SK-N-SH treated with all-trans-retinoic acid at 6 μM for 48 hours (cell line): ENCODE results near the gene GRIN1.

Experiments used
- ATAC-seq: fragments of 200-7000 bp; cut with Tn5 transposase; 3 replicates; pipeline ENCODE4 v1.9.1; 2020; ENCODE audit warnings: mild to moderate bottlenecking, moderate library complexity
- ARNTL ChIP-seq: fragments of 450-650 bp; formaldehyde crosslinking; IDR thresholded peaks from 2 replicates; pipeline ENCODE4 v1.5.0; 2020; ENCODE audit warnings: low read depth, mild to moderate bottlenecking, moderate library complexity, borderline replicate concordance
- ESRRG ChIP-seq: fragments of 250-450 bp; sonication (Bioruptor Pico); IDR thresholded peaks from 2 replicates; pipeline ENCODE4 v1.6.1; 2021; ENCODE audit warnings: mild to moderate bottlenecking
- GLIS3 ChIP-seq: fragments of 250-450 bp; sonication (Bioruptor Pico); IDR thresholded peaks from 2 replicates; pipeline ENCODE4 v1.5.0; 2020; ENCODE audit warnings: mild to moderate bottlenecking, moderate library complexity
- ISL1 ChIP-seq: fragments of 250-450 bp; sonication (Bioruptor Pico); IDR thresholded peaks from 2 replicates; pipeline ENCODE4 v2.1.2; 2022; ENCODE audit warnings: mild to moderate bottlenecking, moderate library complexity
- OSR1 ChIP-seq: fragments of 250-450 bp; sonication (Bioruptor Pico); IDR thresholded peaks from 2 replicates; pipeline ENCODE4 v1.8.0; 2022; ENCODE audit warnings: moderate library complexity, mild to moderate bottlenecking, inconsistent platforms
- PPARA ChIP-seq: fragments of 250-450 bp; sonication (Bioruptor Pico); IDR thresholded peaks from 2 replicates; pipeline ENCODE4 v1.5.0; 2020; ENCODE audit warnings: mild to moderate bottlenecking, borderline replicate concordance
- RARB ChIP-seq: fragments of 250-450 bp; sonication (Bioruptor Pico); IDR thresholded peaks from 2 replicates; pipeline ENCODE4 v1.8.0; 2021; ENCODE audit warnings: mild to moderate bottlenecking, moderate library complexity
- SNAI2 ChIP-seq: fragments of 250-450 bp; sonication (Bioruptor Pico); IDR thresholded peaks from 2 replicates; pipeline ENCODE4 v1.5.0; 2020; ENCODE audit warnings: mild to moderate bottlenecking, moderate library complexity
- TOX ChIP-seq: fragments of 250-450 bp; sonication (Bioruptor Pico); IDR thresholded peaks from 2 replicates; pipeline ENCODE4 v1.8.0; 2021; ENCODE audit warnings: mild to moderate bottlenecking, moderate library complexity, borderline replicate concordance
- ZFP30 ChIP-seq: fragments of 450-650 bp; formaldehyde crosslinking; IDR thresholded peaks from 2 replicates; pipeline ENCODE4 v1.5.0; 2022; ENCODE audit warnings: mild to moderate bottlenecking, moderate library complexity
- ZNF565 ChIP-seq: fragments of 450-650 bp; formaldehyde crosslinking; conservative IDR thresholded peaks from 2 replicates; pipeline ENCODE4 v1.5.0; 2020; ENCODE audit warnings: low read depth, mild to moderate bottlenecking, moderate library complexity
- ZNF70 ChIP-seq: fragments of 450-650 bp; formaldehyde crosslinking; IDR thresholded peaks from 2 replicates; pipeline ENCODE4 v1.5.0; 2020; ENCODE audit warnings: mild to moderate bottlenecking, moderate library complexity
- ZNF8 ChIP-seq: fragments of 450-650 bp; formaldehyde crosslinking; IDR thresholded peaks from 2 replicates; pipeline ENCODE4 v1.5.0; 2020; ENCODE audit warnings: mild to moderate bottlenecking, moderate library complexity
- TF ChIP-seq, protein P1 (sequence below): fragments of 250-450 bp; sonication (Bioruptor Pico); IDR thresholded peaks from 2 replicates; pipeline ENCODE4 v1.5.0; 2020; ENCODE audit warnings: mild to moderate bottlenecking, moderate library complexity
- TF ChIP-seq, protein P2 (sequence below): fragments of 250-450 bp; sonication (Bioruptor Pico); IDR thresholded peaks from 2 replicates; pipeline ENCODE4 v1.5.1; 2021; ENCODE audit warnings: mild to moderate bottlenecking, moderate library complexity
- TF ChIP-seq, protein P3 (sequence below): fragments of 250-450 bp; sonication (Bioruptor Pico); IDR thresholded peaks from 2 replicates; pipeline ENCODE4 v1.8.0; 2021; ENCODE audit warnings: low read depth, mild to moderate bottlenecking, moderate library complexity, borderline replicate concordance
- TF ChIP-seq, protein P4 (sequence below): fragments of 250-450 bp; sonication (Bioruptor Pico); IDR thresholded peaks from 2 replicates; pipeline ENCODE4 v1.8.0; 2020; ENCODE audit warnings: mild to moderate bottlenecking, moderate library complexity, borderline replicate concordance

Gene GRIN1

DNA sequence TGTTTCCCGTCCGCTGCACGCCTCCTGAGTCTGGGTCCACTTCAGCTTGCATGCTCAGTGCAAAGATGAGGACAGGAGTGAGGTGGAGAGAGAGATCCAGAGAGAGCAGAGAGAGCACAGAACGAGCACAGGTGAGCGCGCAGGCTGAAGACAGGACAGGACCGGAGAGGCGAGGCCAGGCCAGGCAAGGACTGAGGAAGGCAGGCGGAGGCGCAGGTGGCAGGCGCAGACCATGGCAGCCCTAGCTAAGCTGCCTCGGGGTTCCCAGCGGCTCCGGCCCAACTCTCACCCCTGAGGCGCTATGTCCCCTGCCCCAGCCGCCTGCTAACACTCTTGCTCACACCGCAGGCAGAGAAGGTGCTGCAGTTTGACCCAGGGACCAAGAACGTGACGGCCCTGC is 9.7 kb downstream of the GRIN1 start:
- ATAC-seq, result no peak
- TF ChIP-seq OSR1 (CRISPR knock-in tag), result no peak
- no peak for TF ChIP-seq GLIS3 (CRISPR knock-in tag)
- TF ChIP-seq, protein P1, sequence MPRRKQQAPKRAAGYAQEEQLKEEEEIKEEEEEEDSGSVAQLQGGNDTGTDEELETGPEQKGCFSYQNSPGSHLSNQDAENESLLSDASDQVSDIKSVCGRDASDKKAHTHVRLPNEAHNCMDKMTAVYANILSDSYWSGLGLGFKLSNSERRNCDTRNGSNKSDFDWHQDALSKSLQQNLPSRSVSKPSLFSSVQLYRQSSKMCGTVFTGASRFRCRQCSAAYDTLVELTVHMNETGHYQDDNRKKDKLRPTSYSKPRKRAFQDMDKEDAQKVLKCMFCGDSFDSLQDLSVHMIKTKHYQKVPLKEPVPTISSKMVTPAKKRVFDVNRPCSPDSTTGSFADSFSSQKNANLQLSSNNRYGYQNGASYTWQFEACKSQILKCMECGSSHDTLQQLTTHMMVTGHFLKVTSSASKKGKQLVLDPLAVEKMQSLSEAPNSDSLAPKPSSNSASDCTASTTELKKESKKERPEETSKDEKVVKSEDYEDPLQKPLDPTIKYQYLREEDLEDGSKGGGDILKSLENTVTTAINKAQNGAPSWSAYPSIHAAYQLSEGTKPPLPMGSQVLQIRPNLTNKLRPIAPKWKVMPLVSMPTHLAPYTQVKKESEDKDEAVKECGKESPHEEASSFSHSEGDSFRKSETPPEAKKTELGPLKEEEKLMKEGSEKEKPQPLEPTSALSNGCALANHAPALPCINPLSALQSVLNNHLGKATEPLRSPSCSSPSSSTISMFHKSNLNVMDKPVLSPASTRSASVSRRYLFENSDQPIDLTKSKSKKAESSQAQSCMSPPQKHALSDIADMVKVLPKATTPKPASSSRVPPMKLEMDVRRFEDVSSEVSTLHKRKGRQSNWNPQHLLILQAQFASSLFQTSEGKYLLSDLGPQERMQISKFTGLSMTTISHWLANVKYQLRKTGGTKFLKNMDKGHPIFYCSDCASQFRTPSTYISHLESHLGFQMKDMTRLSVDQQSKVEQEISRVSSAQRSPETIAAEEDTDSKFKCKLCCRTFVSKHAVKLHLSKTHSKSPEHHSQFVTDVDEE (CRISPR knock-in tag), result no peak
- TF ChIP-seq, protein P2, sequence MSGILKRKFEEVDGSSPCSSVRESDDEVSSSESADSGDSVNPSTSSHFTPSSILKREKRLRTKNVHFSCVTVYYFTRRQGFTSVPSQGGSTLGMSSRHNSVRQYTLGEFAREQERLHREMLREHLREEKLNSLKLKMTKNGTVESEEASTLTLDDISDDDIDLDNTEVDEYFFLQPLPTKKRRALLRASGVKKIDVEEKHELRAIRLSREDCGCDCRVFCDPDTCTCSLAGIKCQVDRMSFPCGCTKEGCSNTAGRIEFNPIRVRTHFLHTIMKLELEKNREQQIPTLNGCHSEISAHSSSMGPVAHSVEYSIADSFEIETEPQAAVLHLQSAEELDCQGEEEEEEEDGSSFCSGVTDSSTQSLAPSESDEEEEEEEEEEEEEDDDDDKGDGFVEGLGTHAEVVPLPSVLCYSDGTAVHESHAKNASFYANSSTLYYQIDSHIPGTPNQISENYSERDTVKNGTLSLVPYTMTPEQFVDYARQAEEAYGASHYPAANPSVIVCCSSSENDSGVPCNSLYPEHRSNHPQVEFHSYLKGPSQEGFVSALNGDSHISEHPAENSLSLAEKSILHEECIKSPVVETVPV, result no peak
- TF ChIP-seq ZNF565 (CRISPR knock-in tag), result no peak
- TF ChIP-seq ZNF70, result no peak
- no peak for TF ChIP-seq SNAI2 (CRISPR knock-in tag)
- no peak for TF ChIP-seq RARB (CRISPR knock-in tag)
- TF ChIP-seq ARNTL (CRISPR knock-in tag), result no peak
- no peak for TF ChIP-seq TOX (CRISPR knock-in tag)

DNA sequence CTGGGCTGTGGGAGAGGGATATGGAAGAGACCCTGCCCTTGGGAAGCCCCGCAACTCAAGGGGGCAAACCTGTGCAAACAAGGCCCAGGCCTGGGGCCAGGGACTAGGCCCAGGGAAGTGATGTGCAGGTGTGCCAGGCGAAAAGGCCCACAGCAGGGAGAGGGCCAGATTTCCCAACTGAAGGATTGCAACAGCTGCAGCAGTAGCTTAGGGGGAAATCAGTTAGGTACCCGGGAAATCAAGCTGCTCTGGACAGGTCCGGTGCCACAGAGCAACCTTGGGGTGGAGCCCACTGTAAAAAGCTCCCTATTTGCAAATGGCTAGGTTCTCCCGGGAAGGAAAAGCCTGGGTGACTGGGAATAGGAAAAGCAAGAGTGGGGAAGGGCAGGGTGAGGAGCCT is 10.4 kb downstream of the GRIN1 start:
- no peak for ATAC-seq
- TF ChIP-seq, protein P3, sequence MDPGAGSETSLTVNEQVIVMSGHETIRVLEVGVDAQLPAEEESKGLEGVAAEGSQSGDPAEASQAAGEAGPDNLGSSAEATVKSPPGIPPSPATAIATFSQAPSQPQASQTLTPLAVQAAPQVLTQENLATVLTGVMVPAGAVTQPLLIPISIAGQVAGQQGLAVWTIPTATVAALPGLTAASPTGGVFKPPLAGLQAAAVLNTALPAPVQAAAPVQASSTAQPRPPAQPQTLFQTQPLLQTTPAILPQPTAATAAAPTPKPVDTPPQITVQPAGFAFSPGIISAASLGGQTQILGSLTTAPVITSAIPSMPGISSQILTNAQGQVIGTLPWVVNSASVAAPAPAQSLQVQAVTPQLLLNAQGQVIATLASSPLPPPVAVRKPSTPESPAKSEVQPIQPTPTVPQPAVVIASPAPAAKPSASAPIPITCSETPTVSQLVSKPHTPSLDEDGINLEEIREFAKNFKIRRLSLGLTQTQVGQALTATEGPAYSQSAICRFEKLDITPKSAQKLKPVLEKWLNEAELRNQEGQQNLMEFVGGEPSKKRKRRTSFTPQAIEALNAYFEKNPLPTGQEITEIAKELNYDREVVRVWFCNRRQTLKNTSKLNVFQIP (CRISPR knock-in tag), result no peak
- TF ChIP-seq, protein P1 (CRISPR knock-in tag), result no peak
- no peak for TF ChIP-seq ZFP30 (CRISPR knock-in tag)
- no peak for TF ChIP-seq ESRRG (CRISPR knock-in tag)
- TF ChIP-seq ZNF565 (CRISPR knock-in tag), result no peak
- no peak for TF ChIP-seq SNAI2 (CRISPR knock-in tag)
- TF ChIP-seq ZNF8 (CRISPR knock-in tag), result no peak
- TF ChIP-seq ARNTL (CRISPR knock-in tag), result no peak
- no peak for TF ChIP-seq OSR1 (CRISPR knock-in tag)
- TF ChIP-seq RARB (CRISPR knock-in tag), result no peak

DNA sequence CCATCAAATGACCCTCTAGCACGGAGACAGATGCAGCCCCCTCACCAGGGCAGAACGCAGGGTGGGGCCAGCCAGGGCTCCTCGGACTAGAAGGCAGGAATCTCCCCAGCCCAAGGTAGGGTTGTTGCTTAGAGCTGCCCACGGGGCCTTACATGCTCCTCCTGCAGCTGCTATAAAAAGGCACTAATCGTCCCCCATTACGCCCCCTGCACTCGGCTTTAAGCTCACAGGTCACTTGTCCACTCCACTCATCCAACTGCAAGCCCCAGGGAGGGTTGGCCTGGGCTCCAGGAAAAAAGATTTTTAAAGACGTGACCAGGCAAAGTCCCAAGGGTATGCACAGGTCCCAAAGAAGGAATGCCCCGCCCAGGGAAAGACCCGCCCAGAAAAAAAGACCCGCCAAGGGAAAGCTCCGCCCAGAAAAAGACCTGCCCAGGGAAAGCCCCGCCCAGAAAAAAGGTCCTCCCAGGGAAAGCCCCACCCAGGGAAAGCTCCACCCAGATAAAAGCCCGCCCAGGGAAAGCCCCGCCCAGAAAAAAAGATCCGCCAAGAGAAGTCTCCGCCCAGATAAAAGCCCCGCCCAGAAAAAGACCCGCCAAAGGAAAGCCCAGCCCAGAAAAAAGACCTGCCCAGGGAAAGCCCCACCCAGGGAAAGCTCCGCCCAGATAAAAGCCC is 11.1 kb downstream of the GRIN1 start:
- no peak for ATAC-seq
- TF ChIP-seq ZNF8 (CRISPR knock-in tag) (no peak), PPARA (CRISPR knock-in tag) (no peak), ZNF565 (CRISPR knock-in tag) (no peak), ISL1 (CRISPR knock-in tag) (no peak)
- TF ChIP-seq, protein P2, result no peak
- TF ChIP-seq, protein P4, sequence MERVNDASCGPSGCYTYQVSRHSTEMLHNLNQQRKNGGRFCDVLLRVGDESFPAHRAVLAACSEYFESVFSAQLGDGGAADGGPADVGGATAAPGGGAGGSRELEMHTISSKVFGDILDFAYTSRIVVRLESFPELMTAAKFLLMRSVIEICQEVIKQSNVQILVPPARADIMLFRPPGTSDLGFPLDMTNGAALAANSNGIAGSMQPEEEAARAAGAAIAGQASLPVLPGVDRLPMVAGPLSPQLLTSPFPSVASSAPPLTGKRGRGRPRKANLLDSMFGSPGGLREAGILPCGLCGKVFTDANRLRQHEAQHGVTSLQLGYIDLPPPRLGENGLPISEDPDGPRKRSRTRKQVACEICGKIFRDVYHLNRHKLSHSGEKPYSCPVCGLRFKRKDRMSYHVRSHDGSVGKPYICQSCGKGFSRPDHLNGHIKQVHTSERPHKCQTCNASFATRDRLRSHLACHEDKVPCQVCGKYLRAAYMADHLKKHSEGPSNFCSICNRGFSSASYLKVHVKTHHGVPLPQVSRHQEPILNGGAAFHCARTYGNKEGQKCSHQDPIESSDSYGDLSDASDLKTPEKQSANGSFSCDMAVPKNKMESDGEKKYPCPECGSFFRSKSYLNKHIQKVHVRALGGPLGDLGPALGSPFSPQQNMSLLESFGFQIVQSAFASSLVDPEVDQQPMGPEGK (CRISPR knock-in tag), result no peak
